ENCODE data around the gene SORT1. TPM values are rescaled to one million over a fixed set of nuclear protein-coding genes. Genes with fewer than 3 reads are reported as not detected.

SORT1 gene
- total and polyA plus RNA-seq, 2 of the 13 experiments (the other 11 are each of a cell fraction or from before 2014, with no cell fraction given), result 32.4 to 93.0 TPM

DNA sequence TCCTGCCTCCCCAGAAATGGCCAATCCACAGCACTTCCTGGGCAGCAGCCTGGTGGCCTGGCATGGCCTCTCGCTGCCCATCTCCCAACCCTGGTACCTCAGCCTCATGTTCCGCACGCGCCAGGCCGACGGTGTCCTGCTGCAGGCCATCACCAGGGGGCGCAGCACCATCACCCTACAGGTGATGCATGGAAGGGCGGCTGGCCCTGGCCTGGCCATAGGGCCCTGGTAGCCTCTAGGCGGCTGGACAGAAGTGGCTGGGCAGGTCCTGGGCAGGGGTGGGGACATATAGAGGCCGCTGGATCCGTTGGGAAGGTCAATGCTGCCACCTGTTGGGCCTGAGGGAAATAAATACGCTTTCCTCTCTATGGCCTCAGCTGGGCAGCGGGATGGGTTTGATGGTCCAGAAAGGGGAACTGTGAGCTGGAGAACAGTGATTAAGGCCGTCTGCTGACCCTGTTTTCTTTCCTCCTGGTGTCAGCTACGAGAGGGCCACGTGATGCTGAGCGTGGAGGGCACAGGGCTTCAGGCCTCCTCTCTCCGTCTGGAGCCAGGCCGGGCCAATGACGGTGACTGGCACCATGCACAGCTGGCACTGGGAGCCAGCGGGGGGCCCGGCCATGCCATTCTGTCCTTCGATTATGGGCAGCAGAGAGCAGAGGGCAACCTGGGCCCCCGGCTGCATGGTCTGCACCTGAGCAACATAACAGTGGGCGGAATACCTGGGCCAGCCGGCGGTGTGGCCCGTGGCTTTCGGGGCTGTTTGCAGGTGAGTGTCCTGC is 133.9 kb downstream of the SORT1 start (continued):
- TF ChIP-seq, protein P1, sequence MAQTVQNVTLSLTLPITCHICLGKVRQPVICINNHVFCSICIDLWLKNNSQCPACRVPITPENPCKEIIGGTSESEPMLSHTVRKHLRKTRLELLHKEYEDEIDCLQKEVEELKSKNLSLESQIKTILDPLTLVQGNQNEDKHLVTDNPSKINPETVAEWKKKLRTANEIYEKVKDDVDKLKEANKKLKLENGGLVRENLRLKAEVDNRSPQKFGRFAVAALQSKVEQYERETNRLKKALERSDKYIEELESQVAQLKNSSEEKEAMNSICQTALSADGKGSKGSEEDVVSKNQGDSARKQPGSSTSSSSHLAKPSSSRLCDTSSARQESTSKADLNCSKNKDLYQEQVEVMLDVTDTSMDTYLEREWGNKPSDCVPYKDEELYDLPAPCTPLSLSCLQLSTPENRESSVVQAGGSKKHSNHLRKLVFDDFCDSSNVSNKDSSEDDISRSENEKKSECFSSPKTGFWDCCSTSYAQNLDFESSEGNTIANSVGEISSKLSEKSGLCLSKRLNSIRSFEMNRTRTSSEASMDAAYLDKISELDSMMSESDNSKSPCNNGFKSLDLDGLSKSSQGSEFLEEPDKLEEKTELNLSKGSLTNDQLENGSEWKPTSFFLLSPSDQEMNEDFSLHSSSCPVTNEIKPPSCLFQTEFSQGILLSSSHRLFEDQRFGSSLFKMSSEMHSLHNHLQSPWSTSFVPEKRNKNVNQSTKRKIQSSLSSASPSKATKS (CRISPR knock-in tag; IDR thresholded peaks at IDR 0.05), result no peak; the same call in 1 of the 2 replicates
- TF ChIP-seq KIAA2018 (CRISPR knock-in tag; IDR thresholded peaks at IDR 0.05; ENCODE audit: borderline replicate concordance) (no peak), SRY (CRISPR knock-in tag; IDR thresholded peaks at IDR 0.05) (peak; percentile 90; the same call in 1 of the 2 replicates), ZNF503 (CRISPR knock-in tag; IDR thresholded peaks at IDR 0.05) (no peak; the same call in 1 of the 2 replicates), ZNF776 (CRISPR knock-in tag; IDR thresholded peaks at IDR 0.05) (no peak; the same call in 1 of the 2 replicates), ZNF205 (CRISPR knock-in tag; IDR thresholded peaks at IDR 0.05) (peak; percentile 76; the same call in 1 of the 2 replicates), IRX3 (CRISPR knock-in tag; IDR thresholded peaks at IDR 0.05; ENCODE audit: borderline replicate concordance, low read depth) (no peak)
